ENCODE measurements around the gene ERN1.

ERN1 gene

GRCh38 chr17:64166876-64167275 is 36.9 kb upstream of the ERN1 start:
- no peak for DNase-seq
- Histone ChIP-seq H3K4me3 (ENCODE audit: low read depth, low read length) (no peak overlapping the region), H3K36me3 (replicated peaks) (no peaks in the 10 kb centered on the region), H3K27ac (no peak overlapping the region), H3K27me3 (replicated peaks) (no peaks in the 10 kb centered on the region)
- no peak for TF ChIP-seq CTCF (IDR thresholded peaks at IDR 0.05; ENCODE audit: low read depth, low read length, missing control alignments)
- in situ Hi-C loops (cut with HindIII; ENCODE audit: low pct_ligation_motif_present, low sequenced_read_pairs) = no loop called here

GRCh38 chr17:64165347-64165746 is 35.4 kb upstream of the ERN1 start:
- no peaks in the 10 kb centered on the region for H3K36me3 ChIP-seq (replicated peaks)
- in situ Hi-C loops (cut with HindIII; ENCODE audit: low pct_ligation_motif_present, low sequenced_read_pairs) = no loop called here
- no peak for TF ChIP-seq CTCF (IDR thresholded peaks at IDR 0.05; ENCODE audit: low read depth, low read length, missing control alignments)

GRCh38 chr17:64164596-64165285 is 34.8 kb upstream of the ERN1 start:
- Histone ChIP-seq H3K27me3 (replicated peaks) (no peaks in the 10 kb centered on the region), H3K27ac (no peak overlapping the region), H3K36me3 (replicated peaks) (no peaks in the 10 kb centered on the region), H3K4me3 (ENCODE audit: low read depth, low read length) (no peak overlapping the region)
- no peak for DNase-seq
- no peak for TF ChIP-seq CTCF (IDR thresholded peaks at IDR 0.05; ENCODE audit: low read depth, low read length, missing control alignments)
- in situ Hi-C loops (cut with HindIII; ENCODE audit: low pct_ligation_motif_present, low sequenced_read_pairs) = no loop called here

More at GRCh38 chr17:64165347-64165746, 35.4 kb upstream of the ERN1 start:
- no peak overlapping the region for H3K27ac ChIP-seq
- H3K27me3 ChIP-seq (replicated peaks) = no peaks in the 10 kb centered on the region
- no peak overlapping the region for H3K4me3 ChIP-seq (ENCODE audit: low read depth, low read length)
- DNase-seq = no peak

- Histone ChIP-seq H3K36me3 (replicated peaks) (no peaks in the 10 kb centered on the region), H3K4me3 (ENCODE audit: low read depth, low read length) (no peak overlapping the region), H3K27ac (no peak overlapping the region), H3K27me3 (replicated peaks) (no peaks in the 10 kb centered on the region)
- in situ Hi-C loops (cut with HindIII; ENCODE audit: low pct_ligation_motif_present, low sequenced_read_pairs) = no loop called here
- no peak for DNase-seq
- TF ChIP-seq CTCF (IDR thresholded peaks at IDR 0.05; ENCODE audit: low read depth, low read length, missing control alignments) = no peak
Observed at GRCh38 chr17:64163468-64163867, 33.5 kb upstream of the ERN1 start.

GRCh38 chr17:64162554-64162953 is 32.6 kb upstream of the ERN1 start:
- in situ Hi-C loops (cut with HindIII; ENCODE audit: low pct_ligation_motif_present, low sequenced_read_pairs) = no loop called here

More at GRCh38 chr17:64162554-64162953, 32.6 kb upstream of the ERN1 start:
- no peak for DNase-seq
- Histone ChIP-seq H3K36me3 (replicated peaks) (no peaks in the 10 kb centered on the region), H3K27me3 (replicated peaks) (no peaks in the 10 kb centered on the region), H3K4me3 (ENCODE audit: low read depth, low read length) (no peak overlapping the region), H3K27ac (no peak overlapping the region)
- TF ChIP-seq CTCF (IDR thresholded peaks at IDR 0.05; ENCODE audit: low read depth, low read length, missing control alignments) = no peak

Data from brain microvascular endothelial cell (primary cell).